ENCODE measurements around the gene ACO2.
"Not testable (repeated sequence)": the region's sequence is repeated elsewhere in the genome, so short reads cannot be mapped to it uniquely, and the experiment has no call there.

Gene ACO2

DNA sequence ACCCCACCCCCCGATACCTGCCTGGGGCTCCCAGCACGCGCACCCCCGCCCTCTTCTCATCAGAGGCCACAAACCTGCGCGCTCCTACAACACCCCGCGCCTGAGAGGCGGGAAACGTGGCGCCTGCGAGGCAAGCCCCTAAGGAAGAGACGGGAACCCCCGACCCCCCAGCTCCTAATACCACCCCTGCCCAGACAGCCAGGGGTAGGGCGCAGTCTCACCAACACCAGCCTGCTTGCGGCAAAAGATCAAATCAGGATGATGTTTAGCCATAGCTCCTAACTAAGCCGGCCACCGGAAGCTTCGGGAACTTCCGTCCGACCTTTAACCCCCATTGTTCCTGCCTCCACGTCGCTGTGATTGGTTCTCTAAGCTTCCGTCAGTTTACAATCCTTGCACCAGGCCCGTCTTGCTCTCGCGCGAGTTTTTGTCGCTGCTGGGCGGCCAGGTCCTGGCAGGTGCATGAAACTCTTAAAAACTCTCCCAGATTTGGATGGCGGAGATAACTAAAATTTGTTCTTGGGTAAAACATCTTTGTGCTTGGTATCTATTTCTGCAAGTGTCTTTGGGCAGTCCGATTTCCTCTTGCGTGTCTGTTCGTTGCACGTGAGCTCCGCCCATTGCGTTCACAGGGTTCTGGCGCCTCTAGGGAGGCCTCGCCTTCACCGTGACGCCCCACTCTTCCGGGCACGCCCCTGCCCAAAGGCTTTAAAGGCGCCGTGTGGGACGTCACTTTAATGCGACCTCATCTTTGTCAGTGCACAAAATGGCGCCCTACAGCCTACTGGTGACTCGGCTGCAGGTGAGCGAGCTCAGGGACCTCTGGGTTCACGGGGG is at the start of gene ACO2, which contains the start of gene PHF5A:
Gene ACO2, plus strand, starts transcription at position 737 of the 837 bp plus-strand sequence. Its CDS starts 30 bp downstream, at position 767.
Gene PHF5A, minus strand, starts transcription at position 312 of the 837 bp plus-strand sequence. Its CDS starts 39 bp downstream, at position 273.
- peak; percentile 100 for DNase-seq

DNA sequence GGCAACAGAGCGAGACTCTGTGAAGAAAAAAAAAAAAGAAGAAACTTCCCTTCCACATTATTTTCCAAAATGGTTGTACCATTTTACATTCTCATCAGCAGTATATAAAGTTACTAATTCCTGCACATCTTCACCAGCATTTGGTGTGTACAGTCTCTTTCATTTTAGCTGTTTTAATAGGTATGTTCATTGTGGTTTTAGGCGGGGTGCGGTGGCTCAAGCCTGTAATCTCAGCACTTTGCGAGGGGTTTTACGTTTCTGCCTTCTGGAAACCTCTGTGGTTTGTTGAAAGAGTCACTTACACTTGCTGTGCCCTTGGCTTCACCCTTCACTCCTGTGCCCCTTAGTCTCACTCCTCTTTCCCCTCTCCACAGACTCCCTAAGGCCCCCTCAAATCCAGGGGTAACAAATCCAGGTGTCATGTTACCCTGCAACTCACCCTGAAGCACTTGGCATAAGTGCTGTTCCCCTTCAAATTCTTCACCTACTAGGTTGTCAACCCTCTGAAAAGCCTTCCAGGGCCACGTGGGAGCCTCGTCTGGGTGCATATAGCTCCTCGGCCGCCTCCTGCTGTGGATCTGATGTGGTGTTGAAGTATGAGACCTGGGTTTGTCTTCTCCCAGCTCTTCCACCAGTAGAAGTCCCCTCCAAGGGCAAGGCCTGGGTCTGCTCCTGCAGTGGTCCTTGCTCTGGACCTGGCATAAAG is 43.1 kb upstream of the ACO2 start:
- no peak for DNase-seq

DNA sequence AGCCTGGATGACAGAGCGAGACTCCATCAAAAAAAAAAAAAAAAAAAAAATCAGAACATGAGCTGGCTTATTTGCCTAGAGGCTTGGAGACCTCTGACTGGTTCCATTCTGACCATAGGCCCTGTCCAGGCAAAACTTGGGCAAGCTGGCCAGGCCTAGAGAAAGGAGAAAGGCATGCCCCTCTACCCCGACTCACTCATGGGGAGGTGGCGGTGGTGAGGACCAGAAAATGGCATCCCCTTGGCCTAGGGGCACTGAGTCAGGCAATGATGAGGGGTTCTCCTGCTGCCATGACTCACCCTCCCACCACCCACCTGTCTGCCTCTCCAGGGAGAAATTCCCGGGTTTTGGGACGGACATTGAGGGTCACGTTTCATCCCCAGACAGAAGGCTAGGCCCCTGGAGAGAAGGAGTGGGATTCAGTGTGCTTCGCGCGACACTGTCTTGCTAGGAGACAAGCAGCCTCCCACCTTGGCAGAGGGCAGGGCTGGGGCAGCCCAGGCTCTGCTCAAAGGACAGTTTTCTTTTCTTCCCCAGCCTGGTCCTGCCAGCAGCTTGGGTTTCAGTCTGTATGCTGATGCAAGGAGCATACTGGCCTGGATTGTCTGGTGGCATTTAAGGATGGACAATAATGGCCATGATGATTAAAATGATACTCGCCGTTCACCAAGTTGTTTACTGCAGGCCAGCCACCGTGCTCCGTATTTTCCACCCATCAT is 39.5 kb upstream of the ACO2 start:
- peak; percentile 41 for DNase-seq

DNA sequence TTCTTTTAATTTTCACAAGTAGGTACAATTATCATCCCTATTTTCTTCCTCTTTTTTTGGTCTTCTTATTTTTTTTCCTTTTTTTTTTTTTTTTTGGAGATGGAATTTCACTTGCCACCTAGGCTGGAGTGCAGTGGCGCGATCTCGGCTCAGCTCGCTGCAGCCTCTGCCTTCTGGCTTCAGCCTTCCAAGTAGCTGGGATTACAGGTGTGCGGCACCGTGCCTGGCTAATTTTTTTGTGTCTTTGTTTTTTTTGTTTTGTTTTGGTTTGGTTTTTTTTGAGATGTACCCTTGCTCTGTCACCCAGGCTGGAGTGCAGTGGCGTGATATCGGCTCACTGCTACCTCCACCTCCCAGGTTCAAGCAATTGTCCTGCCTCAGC is 39.0 kb upstream of the ACO2 start:
- no peak for DNase-seq

DNA sequence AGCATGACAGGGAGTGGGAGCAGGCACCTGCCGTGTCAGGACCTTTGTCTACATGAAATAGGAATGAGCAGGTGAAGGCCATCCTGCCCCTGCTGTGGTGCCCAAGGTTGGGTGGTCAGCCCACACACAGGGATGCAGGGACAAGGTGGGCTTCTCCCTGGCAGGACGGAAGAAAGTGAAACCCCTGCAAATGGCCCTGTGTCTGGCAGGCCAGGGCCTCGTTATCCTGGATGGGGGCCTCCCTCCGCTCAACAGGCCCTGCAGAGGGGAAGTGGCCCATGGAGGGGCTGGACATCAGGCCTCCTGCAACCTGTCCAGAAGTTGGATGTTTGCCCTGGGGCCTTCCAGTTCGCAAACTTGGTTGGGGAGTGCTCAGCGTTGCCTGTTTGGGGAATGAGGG is 37.3 kb upstream of the ACO2 start:
- no peak for DNase-seq

DNA sequence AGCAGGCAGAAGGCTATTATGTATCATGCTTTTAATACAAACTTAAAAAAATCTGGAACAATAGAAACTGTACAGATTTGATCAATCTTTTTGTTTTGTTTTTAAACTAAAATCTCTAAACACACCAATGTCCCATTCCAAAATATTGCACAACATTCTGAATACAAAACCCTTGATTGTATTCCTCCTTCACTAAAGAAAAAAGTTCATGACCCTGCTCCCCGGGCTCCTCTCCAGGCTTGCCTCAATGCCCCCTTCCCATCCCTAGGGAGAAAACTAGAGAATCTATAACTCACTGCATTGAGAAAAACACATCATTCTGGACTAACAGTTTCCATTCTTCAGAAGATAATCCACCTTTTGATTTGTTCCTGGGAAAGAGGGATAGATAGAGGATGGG is 35.4 kb upstream of the ACO2 start:
- not testable (repeated sequence) for DNase-seq

DNA sequence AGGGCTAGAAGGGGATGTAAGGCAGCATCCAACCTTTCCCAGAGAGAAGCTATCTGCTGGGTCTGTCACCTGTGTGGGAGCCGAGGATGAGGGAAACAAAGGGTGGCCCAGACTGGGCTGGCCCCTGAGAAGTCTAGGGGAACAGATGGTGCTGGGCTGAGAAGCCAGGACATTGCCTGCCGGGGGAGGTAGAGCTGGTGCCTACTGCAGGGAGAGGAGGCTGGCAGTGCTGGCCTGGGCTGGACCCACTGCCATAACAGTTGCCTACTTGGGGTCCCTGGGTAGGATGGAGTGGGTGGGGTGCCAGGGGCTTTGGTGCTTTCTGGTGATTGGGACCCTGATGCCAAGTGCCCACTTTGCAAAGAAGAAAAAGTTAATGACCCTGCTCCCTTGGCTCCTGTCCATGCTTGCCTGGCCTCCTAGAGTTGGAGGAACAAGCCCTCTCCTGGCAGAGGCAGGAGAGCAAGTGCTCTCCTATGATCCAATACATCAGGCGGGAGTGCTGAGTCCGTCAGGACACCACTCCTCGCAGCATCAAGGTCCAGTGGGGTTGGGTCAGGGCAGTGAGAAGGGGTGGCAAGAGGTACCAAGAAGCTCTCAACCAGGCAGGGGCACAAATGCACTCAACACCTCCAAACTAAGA is 34.4 kb upstream of the ACO2 start:
- DNase-seq, result peak; percentile 26

DNA sequence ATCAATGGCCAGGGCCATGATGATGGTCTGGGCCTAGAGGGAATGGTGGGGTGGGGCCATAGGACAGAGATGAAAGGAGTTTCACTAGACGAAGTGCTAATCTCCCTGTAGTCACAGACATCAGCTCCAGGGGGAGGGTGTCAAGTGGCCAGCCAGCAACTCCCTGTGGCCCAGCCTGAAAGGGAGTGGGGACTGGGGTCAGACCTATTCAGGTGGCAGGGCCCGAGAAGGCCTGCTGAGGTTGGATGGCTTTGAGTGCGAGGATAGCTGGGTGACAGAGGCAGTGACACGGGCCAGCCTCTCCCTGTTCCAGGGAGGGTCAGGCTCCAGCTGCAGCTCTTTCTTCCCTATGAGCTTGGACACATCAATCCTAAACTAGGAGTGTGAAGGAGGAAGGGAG is 33.4 kb upstream of the ACO2 start:
- no peak for DNase-seq

DNA sequence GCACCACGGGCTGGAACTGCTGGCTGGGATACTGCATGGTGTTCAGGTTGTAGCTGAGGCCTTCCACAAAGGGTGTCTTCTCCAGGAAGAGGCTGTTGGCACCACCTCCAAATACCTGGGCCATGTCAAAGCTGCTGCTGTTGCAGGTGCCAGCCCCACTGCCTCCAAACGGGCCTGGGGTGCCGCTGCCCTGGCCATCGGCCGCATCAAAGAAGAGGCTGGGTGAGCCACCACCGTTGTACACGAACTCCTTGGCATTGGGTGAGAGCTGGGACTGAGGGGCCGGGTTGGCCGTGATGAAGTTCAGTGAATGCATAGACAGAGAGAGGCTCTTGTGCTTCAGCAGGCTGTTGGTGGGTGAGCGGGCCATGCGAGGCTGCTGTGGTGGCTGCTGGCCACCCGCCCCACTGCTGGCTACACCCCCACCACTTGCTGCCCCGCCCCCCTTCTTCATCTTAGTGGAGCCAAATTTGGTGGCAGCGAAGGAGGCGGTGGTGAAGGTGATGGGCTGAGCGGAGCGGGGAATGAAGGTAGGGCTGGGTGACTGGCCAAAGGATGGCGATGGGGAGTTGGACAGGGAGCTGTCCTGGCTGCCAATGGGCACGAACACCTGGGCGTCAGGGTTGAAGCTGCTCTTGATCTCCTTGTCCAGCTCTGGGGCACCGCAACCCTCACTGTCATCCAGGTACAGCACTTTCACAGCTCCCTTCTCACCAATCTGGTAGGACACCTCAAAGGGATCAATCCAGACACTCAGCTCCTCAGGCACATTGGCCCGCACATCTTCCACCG is 32.4 kb upstream of the ACO2 start:
- DNase-seq, result no peak

DNA sequence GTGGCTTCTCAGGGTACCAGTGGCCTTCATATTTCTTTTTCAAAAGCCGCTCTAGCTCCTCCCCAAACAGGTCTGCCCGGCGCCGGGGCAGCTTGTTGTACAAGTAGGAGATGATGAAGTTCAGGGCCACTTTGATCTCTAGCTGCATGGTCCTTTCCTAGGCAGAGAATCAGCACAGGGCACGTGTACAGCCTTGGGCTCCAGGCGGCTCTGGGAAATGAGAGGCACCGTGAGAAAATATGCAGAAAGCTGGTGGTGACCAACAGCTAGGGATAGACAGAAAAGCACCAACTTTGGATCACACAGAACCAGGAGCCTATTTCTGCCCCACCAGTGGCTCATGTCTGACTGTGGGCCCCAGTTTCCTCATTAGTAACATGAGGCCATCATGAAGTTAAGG is 31.7 kb upstream of the ACO2 start:
- DNase-seq, result no peak

DNA sequence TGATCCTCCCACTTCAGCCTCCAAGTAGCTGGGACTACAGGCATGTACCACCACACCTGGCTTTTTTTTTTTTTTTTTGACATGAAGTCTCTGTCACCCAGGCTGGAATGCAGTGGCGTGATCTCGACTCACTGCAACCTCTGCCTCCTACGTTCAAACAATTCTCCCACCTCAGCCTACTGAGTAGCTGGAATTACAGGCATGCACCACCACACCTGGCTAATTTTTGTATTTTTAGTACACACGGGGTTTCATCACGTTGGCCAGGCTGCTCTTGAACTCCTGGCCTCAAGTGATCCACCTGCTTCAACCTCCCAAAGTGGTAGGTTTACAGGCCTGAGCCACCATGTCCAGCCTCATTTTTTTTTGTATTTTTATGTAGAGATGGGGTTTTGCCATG is 28.4 kb upstream of the ACO2 start:
- DNase-seq, result not testable (repeated sequence)

DNA sequence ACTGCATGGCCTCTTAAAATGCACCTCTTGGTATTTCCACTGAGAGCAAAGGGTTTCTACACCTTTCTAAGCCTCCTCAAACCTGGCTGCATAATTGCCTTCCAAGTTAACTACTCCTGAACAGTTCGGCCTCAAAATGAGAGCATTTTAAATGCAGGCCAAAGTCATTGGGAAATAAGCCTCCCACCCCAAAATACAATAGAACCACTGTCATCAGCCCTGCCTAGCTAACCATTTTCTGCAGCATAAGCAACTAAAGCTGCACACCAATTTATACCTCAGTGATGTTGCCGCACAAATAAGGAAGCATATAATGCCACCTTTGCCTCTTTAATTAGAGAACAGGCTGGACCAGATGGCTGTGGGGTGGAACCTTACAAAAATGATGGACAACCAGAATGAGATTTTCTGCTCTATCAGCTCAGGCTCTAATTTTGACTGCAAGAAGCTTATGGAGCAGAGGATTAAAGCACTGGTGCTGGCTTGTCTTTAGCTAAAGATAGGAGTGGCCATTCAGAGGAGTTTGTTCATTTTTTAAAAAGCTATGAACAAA is 26.6 kb upstream of the ACO2 start:
- peak; percentile 62 for DNase-seq

DNA sequence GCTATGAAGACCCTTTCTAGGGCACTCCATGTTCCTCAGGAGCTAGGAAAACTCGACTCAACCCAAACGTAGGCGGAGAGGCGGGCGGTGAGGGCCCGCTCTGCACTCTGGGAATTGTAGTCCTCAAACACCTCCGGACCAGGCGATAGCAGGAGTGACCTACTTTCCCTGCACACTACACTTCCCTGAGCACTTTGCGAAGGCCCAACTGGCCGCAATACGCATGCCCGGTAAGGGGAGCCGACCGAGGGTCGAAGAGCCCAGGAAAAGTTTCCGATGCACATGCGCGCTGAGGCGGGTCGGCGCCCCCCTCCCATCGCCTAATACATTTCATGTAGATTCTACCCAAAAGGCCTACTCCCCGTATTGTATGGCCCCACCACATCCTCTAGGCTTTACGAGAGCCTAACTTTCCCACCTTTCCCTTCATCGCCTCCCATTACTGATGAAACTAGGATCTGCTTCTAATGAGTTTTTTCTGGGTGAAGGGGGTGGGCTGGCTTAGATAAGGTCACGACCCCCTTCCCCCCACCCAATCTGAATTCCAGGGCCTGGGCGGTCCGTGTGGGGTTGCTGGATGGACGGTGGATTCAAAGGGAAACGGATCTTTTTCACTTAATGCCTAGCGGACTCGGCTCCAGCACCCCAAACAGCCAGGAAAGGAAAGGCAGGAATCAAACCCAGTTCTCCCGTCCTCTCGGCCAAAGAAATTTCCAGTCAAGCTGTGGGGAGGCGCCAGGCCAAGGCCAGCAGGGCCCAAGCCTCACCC is 24.4 kb upstream of the ACO2 start:
- DNase-seq, result peak; percentile 90

DNA sequence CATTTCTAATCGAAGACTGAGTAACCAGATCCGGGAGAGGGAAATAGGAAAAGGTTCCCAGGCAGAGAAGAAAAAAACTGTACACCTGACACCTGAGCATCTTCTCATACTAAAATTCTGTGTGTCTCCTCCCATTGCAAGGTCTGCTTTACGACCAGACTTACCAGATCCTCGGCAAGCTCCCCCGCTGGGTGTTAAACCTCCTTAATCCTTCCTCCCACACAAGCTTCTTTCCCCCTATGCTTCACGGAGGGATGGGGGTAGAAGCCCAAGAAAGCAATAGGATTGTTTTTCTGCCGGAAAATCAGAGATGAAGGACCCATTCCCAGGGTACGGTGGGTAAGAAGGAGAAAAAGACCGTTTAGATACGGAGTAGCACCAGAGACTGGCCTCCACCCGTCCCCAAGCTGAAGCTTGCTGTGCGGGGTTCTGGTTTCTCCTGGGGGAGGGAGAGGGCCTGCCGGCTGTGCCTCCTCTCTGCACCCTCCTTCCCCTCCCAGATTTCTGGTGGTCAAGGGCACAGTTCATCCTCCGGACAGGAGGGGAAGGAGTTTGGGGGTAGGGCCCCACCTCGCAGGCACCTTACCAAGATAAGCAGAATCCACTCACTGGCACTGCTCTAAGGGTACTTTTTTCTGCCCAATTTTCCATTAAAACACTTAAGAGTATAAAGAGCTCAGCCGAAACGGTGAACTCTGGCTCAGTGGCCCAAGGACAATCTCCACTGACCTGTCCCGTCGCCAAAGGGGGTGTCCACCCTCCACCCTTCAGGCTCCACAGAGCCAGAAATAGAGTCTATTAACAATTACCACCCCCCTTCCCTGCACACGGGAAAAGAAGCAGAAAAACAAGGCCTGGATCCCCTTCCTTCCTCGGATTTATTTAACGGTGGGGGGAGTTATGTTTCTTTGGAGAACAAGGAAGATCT is 23.5 kb upstream of the ACO2 start:
- peak; percentile 38 for DNase-seq

DNA sequence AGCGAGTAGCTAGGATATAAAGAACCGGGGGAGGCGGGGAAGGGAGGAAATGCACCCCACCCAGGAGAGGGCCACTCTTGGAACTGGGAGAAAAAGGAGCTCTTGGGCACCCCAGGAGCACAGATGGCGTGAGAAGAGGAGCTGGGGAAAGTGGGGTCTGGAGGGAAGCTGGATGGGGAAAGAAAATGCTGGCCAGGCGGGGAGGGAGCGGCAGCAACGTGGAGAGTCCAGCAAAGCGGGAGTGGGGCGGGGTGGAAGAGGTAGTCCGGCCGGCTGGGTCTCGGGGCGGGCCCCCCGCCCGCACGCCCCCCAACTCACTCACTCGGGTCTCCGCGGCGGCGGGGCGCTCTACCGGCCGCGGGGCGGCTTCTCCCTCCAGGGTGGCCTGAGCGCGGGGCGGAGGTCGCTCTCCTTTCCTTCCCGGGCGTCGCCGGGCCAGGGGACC is 22.8 kb upstream of the ACO2 start:
- DNase-seq, result no peak

DNA sequence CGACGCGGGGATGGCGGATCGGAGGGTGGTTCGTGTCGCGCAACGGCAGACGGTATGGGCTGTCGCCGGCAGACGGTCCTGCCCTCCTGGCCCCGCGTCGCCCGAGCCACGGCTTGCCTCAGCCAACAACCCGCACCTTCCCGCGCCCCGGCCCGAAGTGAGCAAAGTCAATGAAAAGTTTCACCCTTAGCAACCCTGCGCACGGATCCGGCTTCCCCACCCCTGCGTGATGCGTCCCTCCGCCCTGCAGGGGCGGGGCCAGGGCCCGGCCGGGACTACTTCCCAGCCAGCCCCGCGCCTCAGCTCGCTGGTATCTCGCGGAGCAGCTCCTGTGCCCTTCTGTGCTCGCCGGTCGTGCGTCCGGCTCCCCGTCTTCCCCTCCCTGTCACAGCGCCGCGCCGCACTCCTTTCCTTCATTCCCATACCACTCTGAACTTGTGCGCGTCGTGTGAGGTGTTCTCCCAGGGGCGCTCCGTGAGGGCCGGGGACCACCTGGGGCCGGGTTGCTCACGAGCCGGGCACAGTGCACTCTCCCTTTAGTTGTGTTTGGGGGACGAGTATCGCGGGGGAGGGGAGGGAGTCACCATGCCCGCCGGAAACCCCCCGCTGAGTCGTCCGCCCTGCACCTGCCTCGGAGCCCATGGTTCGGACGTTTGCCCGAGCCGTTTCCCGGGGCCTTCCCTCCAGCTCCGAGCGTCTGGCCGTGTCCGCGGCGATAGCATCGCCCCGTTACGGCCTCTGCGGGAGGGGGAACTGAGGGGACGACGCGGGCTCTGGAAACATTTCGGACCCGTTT is 22.1 kb upstream of the ACO2 start, which contains the start of gene TOB2:
Gene TOB2, minus strand, starts transcription at position 163 of the 796 bp plus-strand sequence. CDS start 9,456 bp downstream, outside the sequence.
- peak; percentile 98 for DNase-seq

DNA sequence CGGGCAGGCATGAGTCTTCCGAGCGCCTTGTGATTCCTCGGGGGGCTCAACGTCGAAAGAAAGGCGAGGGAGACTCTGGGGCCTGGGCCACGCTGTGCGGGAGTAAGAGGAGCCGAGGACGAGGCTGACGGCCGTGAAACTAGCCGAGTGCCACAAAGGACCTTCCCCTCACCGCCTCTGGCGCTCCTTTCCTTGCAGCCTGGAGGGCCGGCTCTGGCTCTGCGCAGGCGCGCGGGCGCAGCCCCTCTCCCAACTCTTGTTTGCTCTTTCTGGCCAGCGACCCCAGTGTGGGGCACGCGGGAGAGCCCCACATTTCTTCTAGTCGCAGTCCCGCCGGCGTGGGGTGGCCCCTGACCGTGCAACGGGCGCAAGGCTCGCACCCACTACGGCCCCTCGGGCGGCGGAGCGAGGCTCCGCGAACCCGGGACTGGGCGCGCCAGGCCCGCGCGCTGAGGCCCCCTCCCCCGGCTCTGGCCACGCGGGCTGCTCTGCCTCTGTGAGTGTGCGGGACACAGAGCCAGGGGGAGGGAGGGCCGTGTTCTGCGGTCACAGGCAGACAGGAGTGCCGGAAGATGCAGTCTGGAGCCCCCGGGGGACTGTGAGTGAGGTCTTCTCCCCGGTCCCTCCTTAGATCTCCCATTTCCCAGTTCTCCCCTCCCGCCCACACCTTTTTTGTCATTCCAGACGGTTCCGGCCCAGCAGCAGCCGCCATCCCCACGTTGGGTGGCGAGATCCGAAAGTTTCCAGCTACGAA is 21.3 kb upstream of the ACO2 start:
- peak; percentile 66 for DNase-seq
